ENCODE results near the gene GJD2. TPM values are rescaled to one million over a fixed set of nuclear protein-coding genes. Genes with fewer than 3 reads are reported as not detected.

The GJD2 gene
- total RNA-seq (3.0 TPM), polyA plus RNA-seq (ENCODE audit: insufficient read depth in 1 of 8, insufficient read length in 8 of 8, low replicate concordance in 1 of 8) (1 to 10 TPM in 7 of 8 donors, under 1 TPM in 1; 0.64 to 9.6 (median 4.3) TPM)
- long read RNA-seq, donor 1 = 0 reads
- long read RNA-seq, donor 2 = 0 reads
- long read RNA-seq, donor 3 = 0 reads
- long read RNA-seq, donor 4, transcript GJD2-201 (2 exons, 2,889 nt) = major isoform, 10 of 10 reads
- long read RNA-seq, donor 4, partial matches to known transcripts = 0 of 10 reads
- long read RNA-seq, donor 4, other reads (novel, unspliced or antisense) = 0 of 10 reads
- long read RNA-seq, donor 5, partial matches to known transcripts = 0 of 3 reads
- long read RNA-seq, donor 5, other reads (novel, unspliced or antisense) = 0 of 3 reads
- long read RNA-seq, donor 6, partial matches to known transcripts = 0 of 1 reads
- long read RNA-seq, donor 6, other reads (novel, unspliced or antisense) = 0 of 1 reads
- long read RNA-seq, donor 7, partial matches to known transcripts = 0 of 1 reads
- long read RNA-seq, donor 7, other reads (novel, unspliced or antisense) = 0 of 1 reads
- long read RNA-seq, donor 8 = 0 reads
- long read RNA-seq, donor 9, partial matches to known transcripts = 0 of 2 reads
- long read RNA-seq, donor 9, other reads (novel, unspliced or antisense) = 0 of 2 reads
- long read RNA-seq, donor 10 = 0 reads
- long read RNA-seq, donor 11, partial matches to known transcripts = 0 of 2 reads
- long read RNA-seq, donor 11, other reads (novel, unspliced or antisense) = 0 of 2 reads

GRCh38 chr15:34754674-34755418, at the start of gene GJD2:
Gene GJD2, minus strand, starts transcription at chr15:34754998. Its CDS starts 510 bp downstream, at chr15:34754488.
- peak; percentile 6 for DNase-seq
- no peaks in the 10 kb centered on the region for H3K4me1 ChIP-seq (ENCODE audit: control insufficient read depth, insufficient read depth, low read length)
- no peaks in the 10 kb centered on the region for H3K36me3 ChIP-seq (ENCODE audit: control insufficient read depth, insufficient read depth, low read length)
- WGBS (ENCODE audit: insufficient coverage) = 1% methylated on average over 61 of the region's 81 CpGs
- peak within 1 kb of the TSS; percentile 19 for H3K4me3 ChIP-seq (ENCODE audit: low read length)
- H3K9me3 ChIP-seq (replicated peaks; ENCODE audit: control insufficient read depth, low read depth, low read length) = no peaks in the 10 kb centered on the region
- peaks cover 43% of the 10 kb centered on the region for H3K27me3 ChIP-seq (ENCODE audit: control insufficient read depth, insufficient read depth, low read length)
- H3K27ac ChIP-seq (ENCODE audit: low read length) = no peak within 1 kb of the TSS

- no peaks in the 10 kb centered on the region for H3K27me3 ChIP-seq (ENCODE audit: control insufficient read depth, insufficient read depth, low read length)
- peaks cover 30% of the 10 kb centered on the region for H3K4me1 ChIP-seq (ENCODE audit: control insufficient read depth, insufficient read depth, low read length)
- DNase-seq = no peak
- no peaks in the 10 kb centered on the region for H3K9me3 ChIP-seq (replicated peaks; ENCODE audit: control insufficient read depth, low read depth, low read length)
- no CpG with 5 or more reads among the region's 2 CpGs for WGBS (ENCODE audit: insufficient coverage)
- H3K27ac ChIP-seq (ENCODE audit: low read length) = peak overlapping the region; percentile 6
- no peaks in the 10 kb centered on the region for H3K36me3 ChIP-seq (ENCODE audit: control insufficient read depth, insufficient read depth, low read length)
- no peak overlapping the region for H3K4me3 ChIP-seq (ENCODE audit: low read length)
Observed at GRCh38 chr15:34804113-34804512, 49.3 kb upstream of the GJD2 start.

GRCh38 chr15:34802803-34803750, 48.3 kb upstream of the GJD2 start:
- H3K27me3 ChIP-seq (ENCODE audit: control insufficient read depth, insufficient read depth, low read length) = no peaks in the 10 kb centered on the region
- peak overlapping the region; percentile 22 for H3K27ac ChIP-seq (ENCODE audit: low read length)
- H3K4me3 ChIP-seq (ENCODE audit: low read length) = no peak overlapping the region
- H3K4me1 ChIP-seq (ENCODE audit: control insufficient read depth, insufficient read depth, low read length) = peaks cover 37% of the 10 kb centered on the region
- no peaks in the 10 kb centered on the region for H3K9me3 ChIP-seq (replicated peaks; ENCODE audit: control insufficient read depth, low read depth, low read length)
- no peaks in the 10 kb centered on the region for H3K36me3 ChIP-seq (ENCODE audit: control insufficient read depth, insufficient read depth, low read length)
- WGBS (ENCODE audit: insufficient coverage) = 100% methylated on average over 1 of the region's 7 CpGs
- no peak for DNase-seq

GRCh38 chr15:34802371-34802770, 47.6 kb upstream of the GJD2 start:
- WGBS (ENCODE audit: insufficient coverage) = no CpG with 5 or more reads among the region's 1 CpG
- peak overlapping the region; percentile 22 for H3K27ac ChIP-seq (ENCODE audit: low read length)

GRCh38 chr15:34799149-34800101, 44.6 kb upstream of the GJD2 start:
- peaks cover 6% of the 10 kb centered on the region for H3K36me3 ChIP-seq (ENCODE audit: control insufficient read depth, insufficient read depth, low read length)
- H3K4me1 ChIP-seq (ENCODE audit: control insufficient read depth, insufficient read depth, low read length) = peaks cover 58% of the 10 kb centered on the region
- H3K27ac ChIP-seq (ENCODE audit: low read length) = peak overlapping the region; percentile 86
- H3K4me3 ChIP-seq (ENCODE audit: low read length) = no peak overlapping the region
- H3K27me3 ChIP-seq (ENCODE audit: control insufficient read depth, insufficient read depth, low read length) = peaks cover 20% of the 10 kb centered on the region
- 19% methylated on average over 9 of the region's 16 CpGs for WGBS (ENCODE audit: insufficient coverage)
- DNase-seq = peak; percentile 89
- no peaks in the 10 kb centered on the region for H3K9me3 ChIP-seq (replicated peaks; ENCODE audit: control insufficient read depth, low read depth, low read length)

More at GRCh38 chr15:34802371-34802770, 47.6 kb upstream of the GJD2 start:
- Histone ChIP-seq H3K4me3 (ENCODE audit: low read length) (no peak overlapping the region), H3K9me3 (replicated peaks; ENCODE audit: control insufficient read depth, low read depth, low read length) (no peaks in the 10 kb centered on the region), H3K36me3 (ENCODE audit: control insufficient read depth, insufficient read depth, low read length) (no peaks in the 10 kb centered on the region), H3K4me1 (ENCODE audit: control insufficient read depth, insufficient read depth, low read length) (peaks cover 43% of the 10 kb centered on the region), H3K27me3 (ENCODE audit: control insufficient read depth, insufficient read depth, low read length) (no peaks in the 10 kb centered on the region)
- DNase-seq = peak; percentile 52

- no CpG with 5 or more reads among the region's 5 CpGs for WGBS (ENCODE audit: insufficient coverage)
- Histone ChIP-seq H3K27me3 (ENCODE audit: control insufficient read depth, insufficient read depth, low read length) (peaks cover 34% of the 10 kb centered on the region), H3K4me1 (ENCODE audit: control insufficient read depth, insufficient read depth, low read length) (peaks cover 55% of the 10 kb centered on the region), H3K36me3 (ENCODE audit: control insufficient read depth, insufficient read depth, low read length) (peaks cover 28% of the 10 kb centered on the region), H3K9me3 (replicated peaks; ENCODE audit: control insufficient read depth, low read depth, low read length) (no peaks in the 10 kb centered on the region), H3K4me3 (ENCODE audit: low read length) (no peak overlapping the region), H3K27ac (ENCODE audit: low read length) (peak overlapping the region; percentile 83)
- DNase-seq = peak; percentile 37
Observed at GRCh38 chr15:34796847-34797435, 42.1 kb upstream of the GJD2 start.

GRCh38 chr15:34795267-34796081, 40.7 kb upstream of the GJD2 start, which contains the start of gene ACTC1:
Gene ACTC1, minus strand, starts transcription at chr15:34795549. Its CDS starts 741 bp downstream, at chr15:34794808.
- Histone ChIP-seq H3K36me3 (ENCODE audit: control insufficient read depth, insufficient read depth, low read length) (peaks cover 35% of the 10 kb centered on the region), H3K9me3 (replicated peaks; ENCODE audit: control insufficient read depth, low read depth, low read length) (no peaks in the 10 kb centered on the region), H3K27ac (ENCODE audit: low read length) (peak within 1 kb of the TSS; percentile 95), H3K4me1 (ENCODE audit: control insufficient read depth, insufficient read depth, low read length) (peaks cover 45% of the 10 kb centered on the region), H3K27me3 (ENCODE audit: control insufficient read depth, insufficient read depth, low read length) (peaks cover 34% of the 10 kb centered on the region), H3K4me3 (ENCODE audit: low read length) (peak within 1 kb of the TSS; percentile 72)
- peak; percentile 91 for DNase-seq
- WGBS (ENCODE audit: insufficient coverage) = 6% methylated on average over 39 of the region's 44 CpGs
